OCI-LY3 (cell line): ENCODE data around the gene ACOX3.

Experiments
- H2AFZ ChIP-seq: fragments of 200-600, 300-600 bp; shearing (Covaris generic); 2 replicates; pipeline ENCODE4 v1.6.0; 2014; ENCODE audit warnings: antibody characterized with exemption, low read depth, low read length
- H3K27ac ChIP-seq: fragments of 200-600, 300-600 bp; sonication (generic); 2 replicates; pipeline ENCODE4 v1.5.1; 2014; ENCODE audit warnings: mild to moderate bottlenecking, low read length, moderate library complexity, mixed read lengths
- H3K27me3 ChIP-seq: fragments of 200-600, 300-600 bp; sonication (generic); 2 replicates; pipeline ENCODE4 v1.6.1; 2014; ENCODE audit warnings: low read depth, low read length, mixed read lengths
- H3K36me3 ChIP-seq: fragments of 200-600, 300-600 bp; sonication (generic); replicated peaks from 2 replicates; pipeline ENCODE3; 2014; ENCODE audit warnings: low read depth, low read length, mixed read lengths
- H3K4me1 ChIP-seq: fragments of 300-600, 200-600 bp; sonication (generic); 2 replicates; pipeline ENCODE4 v1.6.1; 2014; ENCODE audit warnings: low read length, mixed read lengths
- H3K4me2 ChIP-seq: fragments of 200-600, 300-600 bp; sonication (generic); 2 replicates; pipeline ENCODE4 v1.6.1; 2014; ENCODE audit warnings: low read length, mixed read lengths
- H3K4me3 ChIP-seq: fragments of 300-600, 200-600 bp; sonication (generic); 2 replicates; pipeline ENCODE4 v1.5.1; 2014; ENCODE audit warnings: antibody characterized with exemption, mild to moderate bottlenecking, low read length, moderate library complexity
- H3K79me2 ChIP-seq: fragments of 300-600, 200-600 bp; shearing (Covaris generic); 2 replicates; pipeline ENCODE4 v1.6.1; 2014; ENCODE audit warnings: mild to moderate bottlenecking, low read length, mixed read lengths
- H3K9ac ChIP-seq: fragments of 300-600, 200-600 bp; shearing (Covaris generic); 2 replicates; pipeline ENCODE4 v1.6.0; 2014; ENCODE audit warnings: mild to moderate bottlenecking, low read length, moderate library complexity
- H3K9me3 ChIP-seq: fragments of 200-600, 300-600 bp; shearing (Covaris generic); 2 replicates; pipeline ENCODE4 v1.6.1; 2014; ENCODE audit warnings: low read length, mixed read lengths; ENCODE audit not compliant: insufficient read depth
- H4K20me1 ChIP-seq: fragments of 200-600, 300-600 bp; sonication (generic); 2 replicates; pipeline ENCODE4 v1.6.1; 2016; ENCODE audit warnings: low read length, mixed read lengths; ENCODE audit not compliant: insufficient read depth
- CTCF ChIP-seq: fragments of 200-600, 300-600 bp; sonication (generic); IDR thresholded peaks from 2 replicates; pipeline ENCODE4 v1.5.1; 2014; ENCODE audit warnings: antibody characterized with exemption, low read length, low read depth
- EZH2phosphoT487 ChIP-seq: fragments of 200-600 bp; shearing (Covaris generic); IDR thresholded peaks from 2 replicates; pipeline ENCODE4 v1.6.1; 2018; ENCODE audit warnings: antibody characterized with exemption, mixed run types, low read depth

ACOX3 gene

GRCh38 chr4:8472689-8473197 is 32.2 kb upstream of the ACOX3 start:
- Histone ChIP-seq H3K79me2 (no peaks in the 10 kb centered on the region), H3K9me3 (no peaks in the 10 kb centered on the region), H3K4me3 (no peak overlapping the region), H3K4me2 (no peak overlapping the region), H3K36me3 (peaks cover 28% of the 10 kb centered on the region), H3K4me1 (peaks cover 11% of the 10 kb centered on the region), H3K27me3 (no peaks in the 10 kb centered on the region), H4K20me1 (no peaks in the 10 kb centered on the region), H3K9ac (no peak overlapping the region), H3K27ac (no peak overlapping the region), H2AFZ (no peak overlapping the region)
- no peak for TF ChIP-seq CTCF

GRCh38 chr4:8472158-8472688 is 31.7 kb upstream of the ACOX3 start:
- peaks cover 11% of the 10 kb centered on the region for H3K4me1 ChIP-seq
- no peak overlapping the region for H3K27ac ChIP-seq
- H3K9ac ChIP-seq, result no peak overlapping the region
- H3K4me3 ChIP-seq, result no peak overlapping the region
- TF ChIP-seq EZH2phosphoT487, result no peak
- no peak for TF ChIP-seq CTCF
- H3K79me2 ChIP-seq, result no peaks in the 10 kb centered on the region
- no peak overlapping the region for H2AFZ ChIP-seq
- H3K27me3 ChIP-seq, result no peaks in the 10 kb centered on the region
- peaks cover 30% of the 10 kb centered on the region for H3K36me3 ChIP-seq
- no peaks in the 10 kb centered on the region for H3K9me3 ChIP-seq
- no peaks in the 10 kb centered on the region for H4K20me1 ChIP-seq
- no peak overlapping the region for H3K4me2 ChIP-seq

GRCh38 chr4:8471211-8471875 is 30.8 kb upstream of the ACOX3 start:
- Histone ChIP-seq H3K4me1 (peaks cover 11% of the 10 kb centered on the region), H3K27ac (no peak overlapping the region), H3K9me3 (no peaks in the 10 kb centered on the region), H4K20me1 (no peaks in the 10 kb centered on the region), H3K36me3 (peaks cover 27% of the 10 kb centered on the region), H3K4me2 (no peak overlapping the region), H2AFZ (no peak overlapping the region), H3K9ac (no peak overlapping the region), H3K27me3 (no peaks in the 10 kb centered on the region), H3K4me3 (no peak overlapping the region), H3K79me2 (no peaks in the 10 kb centered on the region)
- TF ChIP-seq CTCF (no peak), EZH2phosphoT487 (no peak)

GRCh38 chr4:8470451-8471024 is 30.0 kb upstream of the ACOX3 start:
- no peak overlapping the region for H3K27ac ChIP-seq
- no peaks in the 10 kb centered on the region for H3K9me3 ChIP-seq
- no peak overlapping the region for H2AFZ ChIP-seq
- peaks cover 4% of the 10 kb centered on the region for H3K4me1 ChIP-seq
- H3K79me2 ChIP-seq, result no peaks in the 10 kb centered on the region
- no peak overlapping the region for H3K9ac ChIP-seq
- no peaks in the 10 kb centered on the region for H4K20me1 ChIP-seq
- H3K4me2 ChIP-seq, result no peak overlapping the region
- no peak overlapping the region for H3K4me3 ChIP-seq
- no peak for TF ChIP-seq CTCF
- H3K36me3 ChIP-seq, result peaks cover 26% of the 10 kb centered on the region
- H3K27me3 ChIP-seq, result no peaks in the 10 kb centered on the region
